Effector CD8-positive, alpha-beta T cell (primary cell): ENCODE data around the gene TGIF1.

Experiments used
- DNase-seq: peaks from one replicate; lab custom pipeline; 2025; lab: John Stamatoyannopoulos, UW

The TGIF1 gene

DNA sequence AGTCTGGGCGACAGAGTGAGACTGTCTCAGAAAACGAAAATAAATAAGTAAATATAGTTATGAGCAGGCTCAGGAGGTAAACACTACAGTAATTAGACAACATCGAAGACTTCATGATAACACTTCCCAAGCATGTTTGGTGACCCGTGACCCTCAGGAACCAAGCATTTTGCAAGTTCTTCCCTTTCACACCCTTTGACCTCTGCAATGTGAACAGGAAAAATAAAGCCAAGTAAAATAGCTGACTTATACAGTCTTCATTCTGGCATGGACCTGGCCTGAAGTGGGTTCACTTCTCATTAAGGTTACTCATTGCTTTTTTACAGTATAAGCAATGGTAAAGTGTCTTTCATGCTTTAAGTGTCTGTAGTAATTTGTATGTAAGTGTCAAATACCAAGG is 15.3 kb upstream of the TGIF1 start:
- no peak for DNase-seq

DNA sequence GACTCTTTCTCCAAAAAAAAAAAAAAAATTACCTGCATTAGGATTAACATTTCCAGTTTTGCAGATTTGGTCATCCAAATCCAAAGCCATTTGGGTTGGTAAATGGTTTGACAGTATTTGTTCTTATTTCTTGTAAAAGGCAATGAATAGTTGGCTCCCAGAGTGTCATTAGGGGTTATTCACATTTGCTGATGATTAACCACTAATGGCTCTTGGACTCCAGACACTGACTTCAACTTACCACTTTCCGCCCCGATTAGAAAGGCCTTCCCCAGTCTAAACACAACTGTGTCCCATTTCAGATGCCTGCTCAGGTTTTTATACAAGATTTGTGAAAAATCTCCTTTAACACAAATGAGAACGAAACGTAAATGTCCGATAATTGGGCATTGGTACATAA is 9.6 kb upstream of the TGIF1 start:
- DNase-seq, result no peak

DNA sequence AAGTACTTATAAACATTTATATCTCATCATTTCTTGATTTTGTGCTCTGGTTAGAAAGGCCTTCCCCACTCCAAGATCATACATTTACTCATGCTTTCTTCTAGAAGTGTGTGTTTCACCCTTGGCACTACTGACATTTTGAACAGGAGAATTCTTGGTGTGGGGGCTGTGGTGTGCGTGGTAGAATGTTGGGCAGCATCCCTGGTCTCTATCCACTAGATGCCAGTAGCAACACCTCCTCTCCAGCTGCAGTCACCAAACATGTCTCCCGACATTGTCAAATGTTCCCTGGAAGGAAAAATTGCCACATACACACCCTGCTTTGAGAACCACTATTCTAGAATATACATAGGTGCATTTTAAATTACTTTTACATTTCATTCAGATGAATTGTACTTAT is 8.7 kb upstream of the TGIF1 start:
- DNase-seq, result no peak

DNA sequence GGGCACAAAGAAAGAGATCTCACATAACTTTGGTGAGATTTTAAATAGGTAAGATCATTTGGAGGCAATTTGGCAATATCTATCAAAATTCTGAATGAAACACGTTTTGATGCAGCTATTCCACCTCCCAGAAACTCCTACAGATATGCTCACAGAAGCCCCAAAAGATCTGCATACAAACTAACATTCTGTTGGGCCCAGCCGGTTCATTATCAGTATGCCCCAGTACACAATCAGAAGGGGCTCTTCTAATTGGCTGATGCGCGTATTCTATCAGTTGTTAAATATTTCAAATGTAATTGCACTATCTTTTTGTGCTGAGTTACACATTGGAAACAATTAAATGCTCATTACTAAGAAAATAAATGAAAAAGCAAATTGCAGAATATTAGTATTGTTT is 7.1 kb upstream of the TGIF1 start:
- no peak for DNase-seq

DNA sequence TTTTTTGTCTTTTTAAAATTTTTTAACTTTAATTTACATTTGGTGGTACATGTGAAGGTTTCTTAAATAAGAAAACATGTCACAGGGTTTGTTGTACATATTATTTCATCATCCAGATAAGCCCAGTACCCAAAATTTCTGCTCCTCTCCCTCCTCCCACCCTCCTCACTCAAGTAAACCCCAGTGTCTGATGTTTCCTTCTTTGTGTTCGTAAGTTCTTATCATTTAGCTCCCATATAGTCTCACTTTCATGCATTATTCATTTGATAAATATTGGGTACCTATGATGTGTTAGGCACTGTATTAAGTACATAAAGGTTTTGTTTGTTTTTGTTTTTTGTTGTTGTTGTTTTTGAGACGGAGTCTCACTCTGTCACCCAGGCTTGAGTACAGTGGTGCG is 5.7 kb upstream of the TGIF1 start:
- DNase-seq, result no peak

DNA sequence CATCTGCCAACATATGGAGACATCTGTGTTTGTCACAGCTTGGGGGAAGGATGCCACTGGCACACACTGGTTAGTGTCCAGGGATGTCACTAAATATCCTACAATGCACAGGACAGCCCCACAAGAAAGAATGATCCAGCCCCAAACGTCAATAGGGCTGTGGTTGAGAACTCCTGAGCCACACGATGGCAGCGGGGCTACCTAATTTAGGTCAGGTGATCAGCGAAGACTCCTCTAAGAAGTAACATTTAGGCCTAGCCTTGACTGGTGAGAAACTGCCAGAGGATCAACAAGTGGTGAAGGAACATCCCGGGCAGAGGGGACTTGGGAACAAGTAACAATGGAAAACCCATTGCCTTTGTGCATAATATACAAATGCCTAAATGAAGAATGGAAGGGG is 5.0 kb upstream of the TGIF1 start:
- DNase-seq, result no peak

DNA sequence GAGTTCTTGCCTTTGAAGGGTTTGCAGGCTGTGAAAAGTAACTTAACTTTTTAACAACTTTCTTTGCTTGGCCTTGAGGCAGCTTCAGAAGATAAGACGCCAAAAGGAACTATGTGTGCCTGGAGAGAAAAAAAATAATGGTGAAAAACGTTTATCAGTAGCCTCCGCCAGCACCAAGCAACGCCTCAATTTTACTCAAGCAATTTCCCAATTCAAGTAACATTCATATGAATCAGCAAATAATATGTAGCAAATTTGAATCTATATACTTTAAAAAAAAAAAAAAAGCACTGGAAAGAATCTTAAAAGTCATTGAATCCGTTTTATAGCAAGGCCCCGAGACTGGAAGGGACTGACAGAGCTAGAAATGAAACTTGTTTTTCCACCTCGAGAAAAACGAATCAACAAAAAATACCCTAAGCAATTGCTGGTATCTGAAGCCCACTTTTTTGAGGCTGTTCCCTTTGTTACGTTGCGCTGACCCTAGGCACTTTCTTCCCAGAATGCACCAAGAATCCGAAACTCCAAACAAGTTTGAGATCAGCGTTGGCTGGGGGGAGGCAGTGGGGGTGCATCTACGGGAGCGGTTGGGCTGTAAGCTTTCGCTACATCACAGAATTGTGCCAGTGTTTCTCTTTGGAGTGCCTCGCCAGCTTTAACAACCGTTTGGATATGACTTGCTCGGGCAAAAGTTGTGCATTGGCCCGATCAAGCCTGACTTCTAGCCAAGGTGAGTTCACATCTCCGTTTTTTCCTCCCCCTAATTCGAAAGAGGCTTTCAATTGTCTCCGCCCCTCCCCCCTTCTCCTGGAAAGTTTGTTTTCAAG is 2.7 kb upstream of the TGIF1 start:
- peak; percentile 20 for DNase-seq

DNA sequence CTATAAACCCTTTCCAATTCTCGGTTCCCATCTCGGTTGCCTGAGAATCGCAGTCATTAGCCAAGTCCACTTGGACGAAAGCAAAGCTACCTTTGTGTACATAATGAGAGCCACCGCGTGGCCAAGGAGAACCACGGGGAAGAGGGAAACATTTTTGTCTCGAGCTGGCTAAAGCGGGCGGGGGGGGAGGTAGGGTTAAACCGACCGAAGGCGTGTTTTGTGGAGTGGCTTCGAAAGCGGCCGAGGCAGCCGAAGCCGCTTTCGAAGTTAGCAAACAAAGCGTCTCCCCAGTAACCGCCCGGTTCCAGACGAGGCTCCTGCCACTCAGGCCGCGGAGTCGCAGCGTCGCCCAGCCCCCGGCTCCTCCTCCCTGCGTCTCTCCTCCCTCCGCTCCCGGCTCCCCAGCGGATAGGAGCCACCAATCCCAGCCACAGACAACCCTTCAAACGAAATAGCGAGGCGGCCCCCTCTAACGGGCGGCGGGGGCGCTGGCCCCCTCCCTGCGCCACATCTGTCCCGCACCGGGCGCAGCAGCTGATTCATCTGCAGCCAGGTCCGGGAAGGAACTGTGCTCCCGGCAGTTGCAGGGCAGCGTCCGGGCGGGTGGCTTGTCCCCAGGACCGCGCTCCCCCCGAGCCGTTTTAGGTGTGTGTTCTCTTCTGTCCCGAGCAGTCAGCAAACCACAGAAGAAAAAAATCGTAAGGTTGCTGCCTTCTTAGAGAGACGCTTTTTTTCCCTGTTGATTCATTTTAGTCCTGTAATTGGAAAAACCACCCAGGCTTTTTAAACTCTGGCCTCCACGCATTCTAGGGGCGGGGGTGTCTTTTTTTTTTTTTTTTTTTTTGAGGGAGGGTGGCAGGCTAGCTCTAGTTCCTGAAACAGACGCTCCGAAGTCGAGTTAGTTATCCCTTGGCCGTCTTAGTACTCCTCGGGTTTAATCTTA is 1.8 kb upstream of the TGIF1 start:
- DNase-seq, result peak; percentile 61

DNA sequence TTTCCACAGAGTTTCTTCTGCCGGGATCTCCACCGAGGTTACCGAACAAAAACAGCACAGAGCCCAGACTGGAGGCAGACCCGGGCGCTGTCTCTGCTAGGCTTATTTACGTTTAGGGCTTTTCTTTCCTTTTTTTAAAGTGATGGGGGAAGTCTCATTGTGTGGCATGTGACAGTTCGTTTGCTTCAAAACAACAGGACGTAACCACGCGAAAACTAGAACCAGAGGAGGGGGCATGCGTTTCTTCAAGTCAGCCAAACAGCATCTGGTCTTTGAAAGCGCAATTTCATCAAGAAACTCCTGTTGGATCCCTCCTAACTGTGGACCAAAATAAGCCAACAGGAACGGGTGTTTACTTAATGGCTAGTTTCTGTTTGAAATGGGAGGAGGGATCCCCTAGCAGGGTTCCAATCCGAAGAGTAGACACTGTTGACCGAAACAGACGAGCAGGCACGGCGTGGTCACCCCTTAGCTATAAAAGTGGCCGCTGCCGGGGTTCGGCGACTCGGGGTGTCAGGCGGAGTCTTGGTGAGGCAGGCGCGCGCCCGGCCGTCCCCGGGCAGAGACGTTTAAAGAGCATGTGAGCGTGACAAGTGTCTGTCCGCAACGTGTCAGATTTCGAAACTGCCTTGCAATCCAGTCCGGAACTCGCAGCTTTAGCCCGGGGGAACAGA is 997 bp upstream of the TGIF1 start:
- peak; percentile 66 for DNase-seq

DNA sequence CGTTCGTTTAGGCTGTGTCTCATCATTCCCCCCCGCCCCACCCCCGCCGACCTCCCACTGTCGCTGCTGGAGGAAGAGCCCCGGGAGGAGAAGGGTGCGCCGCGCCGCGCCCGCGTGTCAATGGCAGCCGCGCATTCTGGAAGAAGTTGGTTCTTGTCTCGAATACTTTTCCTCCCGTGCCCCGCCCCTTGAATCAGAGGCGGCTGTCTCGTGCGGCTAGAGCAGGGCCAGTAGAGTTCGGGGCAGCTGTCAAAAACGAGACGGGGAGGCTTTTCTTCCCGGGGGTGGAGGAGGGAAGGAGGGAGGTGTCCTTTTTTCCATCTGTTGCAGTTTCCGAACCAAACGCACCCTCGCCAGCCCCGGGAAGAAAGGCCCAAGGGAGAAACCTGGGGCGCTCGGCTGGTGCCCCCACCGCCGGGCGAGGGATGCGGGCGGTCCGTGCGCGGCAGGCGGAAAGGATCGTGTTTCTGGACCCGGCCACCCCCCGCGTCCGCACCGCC is 410 bp upstream of the TGIF1 start:
- peak; percentile 66 for DNase-seq

DNA sequence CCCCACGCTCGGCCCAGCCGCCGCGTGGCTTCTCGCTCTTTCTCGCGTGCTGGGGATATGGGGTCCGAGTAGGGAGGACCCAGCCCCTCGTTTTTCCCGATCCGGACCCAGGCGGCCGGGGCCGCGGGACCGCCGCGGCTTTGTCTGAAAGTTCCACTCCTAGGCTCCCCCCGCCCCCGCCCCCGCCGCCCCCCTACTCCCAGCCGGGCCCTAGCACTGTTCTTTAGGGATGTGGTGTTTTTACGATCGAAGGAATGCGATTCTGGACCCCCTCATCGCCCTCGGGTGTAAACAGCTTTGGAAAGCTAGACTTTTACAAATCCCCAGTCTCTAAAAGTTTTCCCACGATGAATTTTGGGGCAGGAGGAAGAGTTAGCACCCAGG is 819 bp downstream of the TGIF1 start:
- DNase-seq, result no peak

DNA sequence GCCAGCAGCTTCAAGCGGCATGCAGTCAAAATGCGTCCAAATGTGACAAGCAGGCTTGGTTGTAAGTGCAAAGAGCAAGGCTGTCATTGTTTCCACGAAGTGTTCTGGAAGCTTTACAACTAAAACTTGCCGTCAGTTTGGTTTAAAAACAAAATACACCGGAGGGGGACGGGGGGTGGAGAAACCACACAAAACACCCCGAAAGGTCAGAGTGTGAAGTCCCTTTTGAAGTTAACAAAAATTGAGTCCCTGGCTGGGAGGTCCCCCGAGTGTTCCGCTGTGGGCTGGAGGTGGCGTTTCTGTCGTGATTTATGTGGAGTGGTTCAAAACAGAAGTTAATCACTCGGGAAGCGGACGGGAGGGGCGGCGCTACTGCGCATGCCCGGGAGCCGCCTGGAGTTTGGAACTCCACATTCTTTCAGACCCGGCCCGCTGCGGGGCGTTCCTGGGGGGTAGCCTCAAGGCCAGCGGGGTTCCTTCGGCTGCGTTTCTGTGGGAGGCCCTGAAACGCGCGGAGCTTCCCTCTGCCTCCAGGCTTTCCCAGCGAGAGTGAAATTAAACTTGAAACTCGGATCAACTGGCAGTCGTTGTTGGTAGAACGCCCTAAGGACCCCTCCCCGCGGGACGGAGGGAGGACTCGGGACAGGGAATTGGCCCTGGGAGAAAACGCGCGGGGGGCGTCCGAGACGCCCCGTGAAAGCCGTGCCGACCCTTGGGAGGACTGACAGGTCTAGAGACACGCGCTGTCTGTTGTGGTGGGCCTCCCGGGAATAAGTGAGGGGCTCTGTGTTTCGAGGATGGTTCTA is 1.4 kb downstream of the TGIF1 start:
- peak; percentile 69 for DNase-seq

DNA sequence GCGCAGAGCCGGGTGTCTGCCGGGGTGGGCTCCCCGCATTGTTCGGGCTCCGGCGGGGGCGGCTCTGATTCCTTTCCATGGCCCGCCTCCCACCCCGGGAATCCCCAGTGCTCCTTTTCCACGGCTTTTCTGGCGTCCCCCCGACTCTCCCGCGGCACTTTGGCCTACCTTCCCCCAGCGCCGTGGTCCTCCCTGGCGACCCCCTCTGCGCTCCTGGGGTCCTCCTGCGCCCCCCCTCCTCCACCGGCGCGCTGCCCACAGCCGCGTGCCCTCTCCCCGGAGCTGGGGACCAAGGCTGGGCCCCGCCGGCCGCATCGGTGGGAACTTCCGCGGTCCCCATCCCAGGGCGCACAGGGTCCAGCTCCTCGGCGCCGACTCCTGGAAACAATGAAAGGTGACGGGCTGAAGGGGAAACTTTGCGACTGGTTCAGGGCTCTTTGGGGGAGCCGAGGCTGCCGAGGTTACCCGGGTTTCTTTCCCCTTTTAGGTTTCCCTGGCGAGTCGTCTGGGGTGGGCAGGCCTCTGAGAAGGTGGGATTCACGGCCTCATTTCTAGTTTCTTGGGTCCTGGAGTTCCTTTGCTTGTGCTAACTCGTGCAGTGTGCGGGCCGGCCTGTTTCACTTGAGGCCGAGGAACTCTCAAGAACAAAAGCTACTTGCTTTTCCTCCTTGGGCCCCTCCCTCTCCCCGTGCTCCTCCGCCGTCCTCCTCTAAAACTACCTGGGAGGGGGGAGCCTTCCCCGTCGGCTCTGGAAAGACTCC is 2.2 kb downstream of the TGIF1 start:
- peak; percentile 21 for DNase-seq

DNA sequence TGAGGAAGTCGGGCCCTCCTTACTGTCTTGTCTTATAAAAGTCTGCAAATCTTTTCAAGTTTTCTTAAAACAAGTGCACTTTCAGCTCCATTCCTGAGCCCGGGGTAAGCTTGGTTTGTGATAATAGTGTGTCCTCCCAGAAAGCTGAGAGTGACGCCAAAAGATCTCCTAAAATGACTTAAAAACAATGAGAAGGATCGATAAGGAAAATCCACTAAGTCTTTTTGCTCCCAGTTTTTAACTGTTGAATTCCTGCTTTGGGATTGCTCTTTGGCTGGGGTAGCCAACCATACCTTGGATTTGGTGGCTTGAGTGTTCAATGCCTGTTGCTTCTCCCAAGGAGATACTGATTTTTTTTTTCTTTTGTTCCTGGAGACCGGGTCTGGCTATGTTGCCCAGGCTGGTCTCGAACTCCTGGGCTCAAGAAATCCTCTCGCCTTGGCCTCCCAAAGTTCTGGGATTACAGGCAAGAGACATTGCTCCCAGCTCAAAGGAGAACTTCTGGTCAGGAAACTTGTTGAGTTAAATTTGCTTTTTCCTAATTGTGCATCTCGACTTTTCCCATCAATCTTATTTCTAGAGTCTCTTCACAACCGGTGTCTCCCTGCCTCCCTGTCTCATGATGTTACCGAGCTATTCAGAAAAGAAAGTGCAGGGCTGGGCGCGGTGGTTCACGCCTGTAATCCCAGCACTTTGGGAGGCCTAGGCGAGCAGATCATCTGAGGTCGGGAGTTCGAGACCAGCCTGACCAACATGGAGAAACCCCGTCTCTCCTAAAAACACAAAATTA is 3.0 kb downstream of the TGIF1 start:
- DNase-seq, result no peak

DNA sequence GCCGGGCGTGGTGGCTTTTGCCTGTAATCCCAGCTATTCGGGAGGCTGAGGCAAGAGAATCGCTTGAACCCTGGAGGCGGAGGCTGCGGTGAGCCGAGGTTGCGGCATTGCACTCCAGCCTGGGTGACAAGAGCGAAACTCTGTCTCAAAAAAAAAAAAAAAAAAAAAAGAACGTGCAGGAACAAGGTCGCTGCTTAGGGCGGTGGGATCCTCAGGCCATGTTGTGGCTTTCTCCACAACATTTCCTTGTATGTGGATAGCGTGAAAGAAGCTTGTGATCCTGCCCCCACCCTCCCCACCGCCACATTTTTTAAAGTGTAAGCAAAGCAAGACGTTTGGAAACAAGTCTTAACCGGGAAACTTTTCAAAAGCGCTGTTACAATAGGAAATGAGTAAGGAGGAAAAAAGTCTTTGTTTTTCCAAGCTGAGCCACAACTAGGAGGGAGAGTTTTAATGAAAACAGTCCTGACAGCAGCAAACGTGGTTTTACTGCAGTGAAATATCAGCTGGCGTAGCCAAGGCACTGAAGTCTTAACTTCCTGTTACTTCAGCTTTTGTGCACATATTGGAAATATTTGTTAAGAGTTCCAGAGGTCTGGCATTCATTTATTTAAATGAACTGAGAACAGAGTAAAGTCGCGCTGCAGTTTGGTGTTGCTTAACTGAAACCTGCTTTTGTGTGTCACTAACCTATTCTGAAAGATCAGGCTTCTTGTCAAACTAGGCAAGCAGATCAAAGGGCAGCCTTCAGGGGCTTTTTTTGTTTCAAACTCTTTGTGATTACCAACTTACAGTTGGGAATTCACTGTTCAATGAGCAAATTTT is 3.8 kb downstream of the TGIF1 start:
- DNase-seq, result no peak

DNA sequence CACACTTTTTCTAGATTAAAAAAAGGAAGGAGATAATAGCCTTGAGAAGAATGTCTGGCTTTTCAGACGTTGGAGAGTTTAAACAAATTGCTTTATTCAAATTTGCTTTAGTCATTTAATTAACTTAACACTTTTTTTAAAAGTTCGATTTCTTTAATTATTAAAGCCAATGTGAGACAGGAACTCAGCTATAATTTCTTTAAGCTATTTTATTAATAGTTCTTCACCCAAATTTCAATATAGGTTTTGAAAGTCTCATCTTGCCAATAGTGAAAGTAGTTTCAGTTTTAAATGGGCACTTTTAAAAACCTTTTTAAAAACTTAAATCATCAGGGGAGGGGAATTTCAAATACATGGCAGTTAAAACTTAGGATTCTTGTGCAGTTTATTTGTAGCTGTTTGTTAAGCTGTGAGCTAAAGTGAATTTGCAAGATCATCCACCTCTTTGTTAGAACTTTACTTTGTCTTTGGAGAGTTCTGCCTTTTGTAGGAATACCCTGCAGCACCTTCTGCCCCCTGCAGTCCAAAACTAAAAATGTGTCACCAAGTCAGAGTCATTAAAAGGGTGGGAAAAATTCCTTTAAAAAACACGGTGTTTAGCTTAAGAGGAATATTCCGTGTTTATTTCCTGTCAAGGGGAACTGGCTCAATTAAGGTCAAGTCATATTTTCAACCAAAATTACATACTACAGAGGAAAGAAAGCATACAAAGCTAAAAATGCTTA is 4.6 kb downstream of the TGIF1 start:
- peak; percentile 21 for DNase-seq

DNA sequence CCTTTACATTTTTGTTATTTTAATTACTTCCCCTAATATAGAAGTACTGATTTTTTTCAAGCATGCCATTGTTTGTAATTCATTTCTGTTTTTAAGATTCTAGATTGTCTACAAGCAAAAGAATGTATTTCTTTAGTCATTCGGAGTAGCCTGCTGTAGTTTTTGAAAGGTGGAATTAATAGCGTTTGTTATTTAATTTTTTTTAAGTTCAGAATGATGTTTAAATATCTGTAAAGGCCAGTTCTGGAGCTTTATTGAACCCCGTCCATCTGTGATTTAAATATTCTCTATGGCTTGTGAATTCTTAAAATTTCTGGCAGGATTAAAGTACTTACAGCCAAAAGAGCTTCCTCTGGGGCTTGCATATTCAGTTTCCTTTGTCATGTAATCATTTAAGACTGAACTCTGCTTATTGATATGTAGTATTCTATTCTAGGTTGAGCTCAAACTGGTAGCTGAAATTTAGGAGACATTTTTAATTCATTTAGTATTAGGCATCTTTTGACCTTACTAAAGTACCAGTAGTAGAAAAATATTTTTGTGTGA is 5.2 kb downstream of the TGIF1 start:
- no peak for DNase-seq
